Body of pancreas (tissue), 4 donors: Measurements from ENCODE around the gene UTP25.

Experiments used
- CTCF ChIP-seq, 7 experiments: fragments of 450-650 bp in 4 of 7; fragments of 200-600 bp in 3 of 7; sonication (generic) in 3 of 7; IDR thresholded peaks; one replicate each; pipeline ENCODE4 v1.5.1; 2016 to 2019; ENCODE audit warnings: antibody characterized with exemption in 7 of 7
- POLR2A ChIP-seq, 3 donors: fragments of 450-650 bp; IDR thresholded peaks; one replicate each; pipeline ENCODE4 v1.6.1; 2016; ENCODE audit warnings: antibody characterized with exemption in 3 of 3, mild to moderate bottlenecking in 2 of 3

- no peak for TF ChIP-seq CTCF (IDR thresholded peaks at IDR 0.05)
- no peak for TF ChIP-seq POLR2A (IDR thresholded peaks at IDR 0.05)
These were observed 25.9 kb downstream of the UTP25 start for GRCh38 chr1:209853676-209854075.
